GM18867 (cell line): ENCODE measurements around the gene BEST1.

Source experiments
- ATAC-seq: cut with Tn5 transposase; IDR thresholded peaks from one replicate; pipeline ENCODE4 v1.9.1; 2021; ENCODE audit warnings: mild to moderate bottlenecking, moderate library complexity; ENCODE audit not compliant: unreplicated experiment

Gene BEST1

DNA sequence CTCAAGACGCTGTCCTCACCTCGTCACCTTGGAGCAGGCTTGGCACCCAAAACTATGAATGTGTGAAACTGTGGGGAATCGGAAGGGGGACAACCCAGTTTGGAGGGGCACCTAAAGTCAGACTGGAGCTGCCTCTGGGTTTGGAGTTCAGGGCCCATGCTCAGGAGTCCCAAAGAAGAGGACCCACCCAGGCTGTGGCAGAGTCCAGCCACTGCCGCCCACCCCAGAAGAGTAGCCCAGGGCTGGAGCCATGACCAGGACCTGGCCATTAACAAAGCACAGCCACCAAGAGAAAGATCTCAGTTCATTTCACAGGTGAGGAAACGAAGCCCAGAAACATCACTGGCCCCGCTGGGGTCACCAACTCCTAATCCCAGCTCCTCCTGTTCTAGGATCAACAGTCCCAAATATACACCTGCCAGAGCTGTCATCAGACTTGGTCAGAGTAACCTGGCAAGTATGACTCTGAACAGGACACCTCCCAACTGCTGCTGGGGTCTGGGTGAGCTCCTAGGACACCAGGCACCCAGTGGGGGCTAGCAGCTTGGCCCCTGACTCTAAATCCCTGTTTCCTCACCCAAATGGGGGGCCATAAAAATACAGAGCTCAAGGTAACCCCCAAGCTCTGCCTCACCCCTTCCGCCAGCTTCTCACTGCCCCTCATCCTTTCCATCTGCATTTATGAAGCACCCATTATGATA is 35.5 kb upstream of the BEST1 start:
- no peak for ATAC-seq

- ATAC-seq, result no peak
These were observed 33.3 kb upstream of the BEST1 start for GRCh38 chr11:61916737-61917333.

GRCh38 chr11:61917334-61918109 is 32.6 kb upstream of the BEST1 start, which contains the start of gene RAB3IL1:
Gene RAB3IL1, minus strand, starts transcription at chr11:61917566. Its CDS starts 199 bp downstream, at chr11:61917367.
- ATAC-seq, result no peak

GRCh38 chr11:61918251-61918937 is 31.8 kb upstream of the BEST1 start:
- ATAC-seq, result no peak

DNA sequence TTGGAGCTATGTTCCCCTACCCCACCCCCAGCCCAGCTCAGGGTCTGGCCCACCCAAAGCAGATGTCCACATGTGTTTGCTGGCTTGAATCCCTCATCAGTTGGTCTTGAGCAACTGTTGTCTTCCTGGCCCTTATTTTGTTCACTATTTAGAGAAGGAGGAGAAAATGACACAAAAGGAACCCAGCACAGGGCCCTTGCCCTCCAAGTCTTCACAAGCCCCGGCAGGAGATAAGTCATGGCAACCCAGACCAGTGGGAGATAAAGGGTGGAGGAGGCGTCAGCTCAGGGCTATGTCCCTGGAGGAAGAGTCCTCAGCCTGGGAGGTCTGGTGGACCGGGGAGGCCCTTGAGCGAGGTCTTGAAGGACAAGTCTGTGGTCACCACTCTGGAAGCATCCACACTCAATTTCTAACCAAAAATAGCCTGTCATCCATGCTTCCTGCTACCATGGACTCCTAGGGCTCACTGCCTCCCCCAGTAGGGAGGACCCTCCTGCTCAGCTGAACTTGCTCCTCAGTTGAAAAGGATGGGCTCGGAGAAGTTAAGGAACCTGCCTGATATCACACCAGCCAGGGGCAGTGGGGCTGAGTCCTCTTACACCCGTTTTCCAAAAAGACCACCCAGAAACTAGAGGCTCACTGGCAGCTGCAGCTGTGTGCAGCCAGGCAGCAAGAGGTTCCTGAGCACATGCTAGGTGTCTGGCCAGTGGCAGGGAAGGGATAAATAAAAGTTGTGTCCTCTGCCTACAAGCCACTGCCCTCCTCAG is 31.0 kb upstream of the BEST1 start:
- no peak for ATAC-seq

GRCh38 chr11:61919705-61920631 is 30.2 kb upstream of the BEST1 start:
- ATAC-seq, result no peak

DNA sequence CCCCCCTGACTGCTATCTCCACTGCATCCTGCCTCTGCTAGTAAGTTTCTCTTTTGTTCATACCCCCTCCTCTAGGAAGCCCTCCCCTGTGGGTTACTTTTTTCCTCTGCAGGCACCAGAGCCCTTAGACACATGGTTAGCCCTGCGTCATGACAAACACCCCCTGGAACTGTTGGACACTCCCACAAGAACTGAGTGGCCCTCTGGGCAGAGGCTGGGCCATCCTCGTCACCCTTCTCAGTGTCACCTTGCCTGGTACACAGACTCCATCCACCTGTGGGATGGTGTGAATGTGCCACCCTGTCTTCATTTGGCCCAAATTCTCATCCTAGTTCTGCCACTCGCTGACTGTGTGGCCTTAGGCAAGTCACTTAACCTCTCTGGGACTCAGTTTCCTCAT is 28.7 kb upstream of the BEST1 start:
- ATAC-seq, result no peak

DNA sequence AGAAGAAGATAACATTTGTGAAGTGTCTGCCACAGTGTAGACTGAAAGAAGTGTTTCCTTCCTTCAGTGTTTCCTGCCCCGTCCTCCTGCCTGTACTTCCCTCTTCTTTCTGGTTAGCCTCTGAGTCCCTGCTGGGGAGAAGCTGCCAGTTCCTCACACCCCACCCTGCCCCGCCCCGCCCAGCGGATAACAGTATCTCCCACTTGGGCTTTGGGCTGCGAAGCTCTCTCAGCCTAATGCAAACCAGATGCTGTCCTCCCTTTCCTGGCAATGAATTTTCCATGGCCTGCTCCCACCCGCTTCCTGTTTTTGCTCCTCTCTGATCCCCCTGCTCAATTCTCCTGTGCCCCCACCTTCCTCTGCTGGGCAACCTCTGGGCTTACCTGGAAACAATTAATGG is 27.6 kb upstream of the BEST1 start:
- ATAC-seq, result no peak

DNA sequence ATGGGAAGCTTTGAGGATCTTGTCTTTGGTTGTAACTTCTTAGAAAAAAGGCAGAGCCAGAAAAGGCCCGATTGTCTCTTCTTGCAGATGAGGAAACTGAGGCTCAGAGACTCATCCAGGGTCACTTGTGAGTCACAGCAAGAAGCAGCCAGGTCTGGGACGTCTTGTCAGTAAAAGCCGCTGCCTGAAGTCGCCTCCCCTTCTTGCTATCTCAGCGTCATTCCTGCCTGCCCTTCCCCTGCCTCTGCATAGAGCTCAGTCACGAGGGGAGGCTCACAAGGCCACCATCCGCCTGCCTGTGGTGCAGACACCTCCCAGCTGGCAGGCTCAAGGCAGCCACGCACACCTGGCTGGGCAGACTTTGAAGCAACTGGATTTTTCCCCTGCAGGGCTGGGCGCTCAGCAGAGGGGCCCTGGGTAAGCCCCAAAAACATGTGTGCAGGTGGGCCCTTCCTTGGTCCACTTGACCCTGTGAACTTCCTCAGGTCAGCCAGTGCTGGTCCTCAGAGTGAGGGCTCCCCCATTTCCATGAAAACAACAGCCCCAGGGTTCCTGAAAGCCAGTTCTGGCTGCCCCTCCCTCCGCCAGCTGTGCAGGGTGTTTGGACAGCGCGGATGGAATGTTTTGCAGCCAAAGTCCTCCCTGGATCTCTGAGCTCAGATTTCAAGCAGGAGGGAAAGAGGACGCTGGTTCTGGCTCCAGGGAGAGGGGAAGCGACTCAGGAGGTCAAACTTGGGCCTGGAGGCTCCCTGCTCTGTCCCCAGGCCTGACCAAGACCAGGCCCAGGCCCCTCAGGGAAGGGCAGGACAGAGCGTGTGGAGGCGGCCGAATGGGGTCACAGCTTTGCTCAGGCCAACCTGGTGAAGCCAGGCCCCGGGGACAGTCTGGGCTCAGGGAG is 26.7 kb upstream of the BEST1 start:
- ATAC-seq, result no peak

- ATAC-seq, result no peak
These were observed 26.1 kb upstream of the BEST1 start for GRCh38 chr11:61924064-61924455.

GRCh38 chr11:61925736-61926135 is 24.4 kb upstream of the BEST1 start:
- no peak for ATAC-seq

GRCh38 chr11:61926235-61926634 is 23.9 kb upstream of the BEST1 start:
- ATAC-seq, result no peak

DNA sequence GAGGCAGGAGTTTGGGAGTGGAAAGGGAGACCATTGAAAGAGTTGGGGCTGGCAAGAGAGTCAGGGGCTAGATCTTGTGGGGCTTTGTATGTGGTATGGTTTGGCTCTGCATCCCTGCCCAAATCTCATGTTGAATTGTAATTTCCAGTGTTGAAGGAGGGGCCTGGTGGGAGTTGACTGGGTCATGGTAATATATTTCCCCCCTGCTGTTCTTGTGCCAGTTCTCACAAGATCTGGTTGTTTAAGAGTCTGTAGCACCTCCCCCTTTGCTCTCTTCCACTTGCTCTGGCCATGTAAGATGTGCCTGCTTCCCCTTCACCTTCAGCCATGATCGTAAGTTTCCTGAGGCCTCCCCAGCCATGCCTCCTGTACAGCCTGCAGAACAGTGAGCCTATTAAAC is 22.6 kb upstream of the BEST1 start:
- ATAC-seq, result no peak

GRCh38 chr11:61928606-61929005 is 21.5 kb upstream of the BEST1 start:
- no peak for ATAC-seq

GRCh38 chr11:61930933-61931332 is 19.2 kb upstream of the BEST1 start:
- ATAC-seq, result no peak

GRCh38 chr11:61935861-61936260 is 14.3 kb upstream of the BEST1 start:
- no peak for ATAC-seq

DNA sequence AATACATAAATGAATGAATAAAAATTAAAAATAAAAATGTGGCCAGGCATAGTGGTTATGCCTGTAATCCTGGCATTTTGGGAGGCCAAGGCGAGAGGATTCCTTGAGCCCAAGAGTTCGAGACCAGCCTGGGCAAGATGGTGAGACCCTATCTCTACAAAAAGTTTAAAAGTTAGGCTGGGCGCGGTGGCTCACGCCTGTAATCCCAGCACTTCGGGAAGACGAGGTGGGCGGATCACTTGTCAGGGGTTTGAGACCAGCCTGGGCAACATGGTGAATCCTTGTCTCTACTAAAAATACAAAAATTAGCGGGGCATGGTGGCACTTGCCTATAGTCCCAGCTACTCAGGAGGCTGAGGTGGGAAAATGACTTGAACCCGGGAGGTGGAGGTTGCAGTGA is 9.7 kb upstream of the BEST1 start:
- no peak for ATAC-seq

GRCh38 chr11:61945191-61945590 is 5.0 kb upstream of the BEST1 start:
- no peak for ATAC-seq

GRCh38 chr11:61946894-61947293 is 3.3 kb upstream of the BEST1 start:
- ATAC-seq, result no peak
